Measurements from ENCODE around the gene NINL.
"Not testable (repeated sequence)": the region's sequence is repeated elsewhere in the genome, so short reads cannot be mapped to it uniquely, and the experiment has no call there.

The NINL gene

DNA sequence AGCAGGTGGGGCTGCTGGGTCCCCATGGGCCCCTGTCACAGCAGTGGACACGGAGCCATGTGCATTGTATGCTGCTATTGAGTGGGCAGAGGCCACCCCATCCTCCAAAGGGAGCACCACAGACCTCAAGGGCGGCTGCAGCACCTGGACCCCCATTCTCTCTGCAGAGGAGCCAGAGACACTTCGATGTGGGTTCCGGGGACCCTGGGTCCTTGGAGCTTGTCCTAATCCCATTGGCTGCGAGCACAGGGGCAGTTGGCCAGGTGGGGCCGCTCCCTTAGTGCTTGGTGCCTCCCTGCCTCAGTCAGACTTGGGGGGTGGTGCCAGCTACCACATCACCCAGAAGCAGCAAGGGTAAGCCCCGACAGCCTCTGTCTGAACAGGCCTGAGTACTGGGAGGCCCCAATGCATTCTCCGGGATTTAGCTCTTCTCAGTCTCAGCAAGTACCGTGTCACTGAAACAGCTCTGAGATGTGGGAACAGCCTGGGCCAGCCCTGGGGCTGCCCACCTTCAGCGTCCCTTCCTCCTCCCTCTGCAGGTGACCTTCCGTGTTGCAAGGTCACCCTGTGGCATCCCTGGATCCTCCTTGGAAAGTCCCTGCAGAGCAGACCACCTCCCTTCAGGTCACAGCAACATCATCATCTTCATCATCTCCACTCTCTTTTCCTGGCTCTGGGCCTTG, 104.0 kb downstream of the NINL start:
- no peak for DNase-seq

DNA sequence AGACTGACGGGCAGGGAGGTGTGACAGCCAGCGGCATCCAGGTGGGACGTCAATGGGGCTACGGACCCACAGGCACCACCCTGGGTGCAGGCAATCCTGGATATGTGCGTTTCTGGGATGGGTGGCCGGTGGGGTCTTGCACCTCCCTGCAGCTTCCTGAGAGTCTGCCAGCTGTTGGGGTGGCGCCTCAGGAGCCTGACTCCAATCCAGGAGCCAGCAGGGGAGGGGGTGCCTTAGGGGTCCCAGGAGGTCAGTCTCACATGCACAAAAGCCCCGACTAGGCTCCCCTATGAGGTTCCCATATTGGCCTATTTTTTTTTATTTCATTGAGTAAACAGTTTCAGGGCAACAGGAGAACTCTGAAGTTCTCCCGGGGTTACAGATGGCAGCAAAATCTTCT, 104.5 kb downstream of the NINL start:
- no peak for DNase-seq

- DNase-seq: no peak
Observed at GRCh38 chr20:25480156-25480555, 105.2 kb downstream of the NINL start.

DNA sequence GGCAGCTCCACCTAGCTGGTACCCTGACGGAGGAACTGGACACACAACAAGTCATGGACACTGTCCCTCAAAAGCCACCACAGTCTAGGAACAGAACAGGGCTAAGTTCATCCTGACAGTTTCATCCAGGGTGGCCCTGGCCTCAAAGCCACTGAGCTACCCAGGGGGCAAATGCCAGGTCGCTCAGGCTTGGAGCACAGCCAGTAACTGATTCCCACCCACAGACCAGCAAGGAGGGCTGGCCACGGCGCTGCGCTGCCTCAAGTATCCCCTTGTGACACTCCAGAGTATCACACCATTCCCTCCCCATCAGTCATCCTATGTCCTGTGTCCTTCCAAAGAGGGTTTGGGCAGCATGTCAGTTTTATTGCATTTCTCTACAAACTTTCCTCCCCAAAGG, 105.7 kb downstream of the NINL start:
- no peak for DNase-seq

DNA sequence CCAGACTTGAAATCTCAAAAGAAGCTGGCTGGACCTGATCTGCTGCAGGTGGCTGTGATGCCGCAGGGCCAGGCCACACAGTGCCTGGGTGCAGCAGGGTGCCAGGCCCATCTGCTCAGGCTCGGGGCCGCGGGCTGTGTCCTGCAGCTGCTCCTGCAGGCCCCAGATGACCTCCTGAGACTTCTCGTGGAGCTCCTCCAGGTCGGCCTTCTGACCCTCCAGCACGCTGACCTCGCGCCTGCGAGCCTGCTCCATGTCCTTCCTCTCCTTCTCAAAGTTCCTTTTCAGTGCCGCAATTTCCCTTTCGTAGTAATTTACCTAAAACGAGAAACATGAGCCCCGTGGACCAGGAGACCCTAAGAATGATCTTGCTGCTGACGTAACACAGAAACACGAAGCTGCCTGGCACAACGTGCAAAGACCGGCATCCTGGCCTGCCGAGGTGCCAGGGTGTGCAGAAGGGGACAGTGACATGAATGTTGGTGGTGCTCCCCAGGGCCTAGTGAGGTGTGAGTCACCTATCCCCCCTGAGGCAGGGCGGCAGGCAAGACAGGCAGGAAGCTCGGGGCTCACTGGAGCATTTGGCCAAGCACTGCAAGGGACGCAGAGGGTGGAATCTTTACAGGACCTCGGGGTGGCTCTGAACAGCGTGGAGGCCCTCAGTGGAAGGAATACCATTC, 106.3 kb downstream of the NINL start:
- no peak for DNase-seq

- no peak for DNase-seq
Observed at GRCh38 chr20:25477014-25477882, 108.1 kb downstream of the NINL start.

GRCh38 chr20:25476106-25477013, 109.0 kb downstream of the NINL start:
- DNase-seq: no peak

DNA sequence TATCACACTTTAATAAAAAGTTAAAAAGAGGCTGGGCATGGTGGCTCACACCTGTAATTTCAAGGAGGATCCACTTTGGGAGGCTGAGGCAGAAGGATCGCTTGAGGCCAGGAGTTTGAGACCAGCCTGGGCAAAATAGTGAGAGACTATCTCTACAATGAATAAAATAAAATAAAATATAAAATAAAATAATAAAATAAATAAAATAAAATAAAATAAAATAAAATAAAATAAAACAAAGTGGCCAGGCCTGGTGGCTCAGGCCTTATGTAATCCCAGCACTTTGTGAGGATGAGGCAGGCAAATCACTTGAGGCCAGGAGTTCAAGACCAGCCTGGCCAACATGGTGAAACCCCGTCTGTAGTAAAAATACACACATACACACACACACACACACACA, 112.0 kb downstream of the NINL start:
- DNase-seq: not testable (repeated sequence)

GRCh38 chr20:25471020-25471419, 114.3 kb downstream of the NINL start:
- DNase-seq: no peak

DNA sequence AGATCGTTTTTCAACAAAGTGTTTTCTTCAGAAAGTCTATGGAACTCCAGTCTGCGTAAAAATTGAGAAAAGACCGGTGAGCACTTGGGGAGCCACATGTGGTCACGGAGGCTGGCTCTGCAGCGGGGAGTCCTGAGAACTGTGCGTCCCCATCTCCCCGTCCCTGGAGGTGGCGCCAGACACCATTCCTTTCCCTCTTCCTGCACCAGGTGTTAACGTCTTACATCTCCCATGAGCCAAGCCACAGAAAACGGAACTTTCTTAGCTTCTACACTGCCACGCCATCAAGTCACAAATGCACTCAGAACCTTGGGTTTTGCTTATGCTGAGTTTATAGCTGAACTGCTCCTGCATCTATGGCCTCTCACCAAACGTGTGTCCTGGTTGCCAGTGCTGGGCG, 115.3 kb downstream of the NINL start:
- DNase-seq: peak; percentile 36

DNA sequence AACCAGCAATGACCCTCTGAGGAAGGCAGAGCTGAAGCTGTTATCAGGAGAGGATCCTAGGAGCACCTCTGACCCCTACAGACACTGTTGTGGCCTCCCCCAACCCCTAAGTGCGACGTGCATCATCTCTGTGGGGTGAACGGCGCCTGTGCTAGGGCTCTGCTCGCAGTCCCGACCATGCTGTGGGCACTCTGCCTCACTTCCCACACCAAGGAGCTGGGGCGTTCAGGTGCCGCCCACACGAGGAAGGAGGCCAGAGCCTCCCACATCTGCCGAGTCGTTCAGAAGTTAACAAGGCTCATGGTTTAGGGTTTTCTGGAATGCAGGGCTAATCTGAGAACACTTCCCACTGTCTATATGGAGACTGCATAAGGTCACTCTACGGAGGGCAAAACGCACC, 115.8 kb downstream of the NINL start:
- no peak for DNase-seq

DNA sequence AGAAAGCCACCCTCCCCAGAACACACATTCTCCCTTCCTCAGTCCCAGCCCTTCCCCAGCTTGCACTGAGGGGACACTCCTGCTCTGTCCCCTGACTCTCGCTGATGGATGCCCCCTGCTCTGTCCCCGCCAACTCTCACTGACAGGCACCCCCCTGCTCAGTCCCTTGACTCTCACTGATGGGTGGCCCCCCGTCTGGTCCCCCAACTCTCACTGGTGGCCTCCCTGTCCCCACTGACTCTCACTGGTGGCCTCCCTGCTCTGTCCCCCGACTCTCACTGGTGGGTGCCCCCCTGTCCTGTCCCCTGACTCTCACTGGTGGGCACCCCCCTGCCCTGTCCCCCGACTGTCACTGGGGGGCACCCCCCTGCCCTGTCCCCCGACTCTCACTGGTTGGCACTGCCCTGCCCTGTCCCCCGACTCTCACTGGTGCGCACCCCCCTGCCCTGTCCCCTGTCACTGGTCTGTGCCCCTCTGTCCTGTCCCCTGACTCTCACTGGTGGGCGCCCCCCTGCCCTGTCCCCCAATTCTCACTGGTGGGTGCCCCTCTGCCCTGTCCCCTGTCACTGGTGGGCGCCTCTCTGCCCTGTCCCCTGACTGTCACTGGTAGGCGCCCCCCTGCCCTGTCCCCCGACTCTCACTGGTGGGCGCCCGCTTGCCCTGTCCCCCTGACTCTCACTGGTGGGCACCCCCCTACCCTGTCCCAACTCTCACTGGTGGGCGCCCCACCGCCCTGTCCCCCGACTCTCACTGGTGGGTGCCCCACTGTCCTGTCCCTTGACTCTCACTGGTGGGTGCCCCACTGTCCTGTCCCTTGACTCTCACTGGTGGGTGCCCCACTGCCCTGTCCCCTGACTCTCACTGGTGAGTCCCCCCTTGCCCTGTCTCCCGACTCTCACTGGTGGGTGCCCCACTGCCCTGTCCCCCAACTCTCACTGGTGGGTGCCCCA, 116.9 kb downstream of the NINL start:
- no peak for DNase-seq

GRCh38 chr20:25467441-25467840, 117.9 kb downstream of the NINL start:
- no peak for DNase-seq

- DNase-seq: no peak
Observed at GRCh38 chr20:25466846-25467245, 118.5 kb downstream of the NINL start.

GRCh38 chr20:25465243-25466135, 119.8 kb downstream of the NINL start:
- no peak for DNase-seq

GRCh38 chr20:25464501-25465242, 120.7 kb downstream of the NINL start:
- no peak for DNase-seq

- no peak for DNase-seq
Observed at GRCh38 chr20:25461786-25462545, 123.4 kb downstream of the NINL start.

- no peak for DNase-seq
Observed at GRCh38 chr20:25461281-25461650, 124.1 kb downstream of the NINL start.
